Measurements from ENCODE around the gene FLVCR2. TPM values are rescaled to one million over a fixed set of nuclear protein-coding genes. Genes with fewer than 3 reads are reported as not detected.

FLVCR2 gene
- total and polyA plus RNA-seq, 2 donors from 2014 or later = 7.1 to 17.0 TPM

DNA sequence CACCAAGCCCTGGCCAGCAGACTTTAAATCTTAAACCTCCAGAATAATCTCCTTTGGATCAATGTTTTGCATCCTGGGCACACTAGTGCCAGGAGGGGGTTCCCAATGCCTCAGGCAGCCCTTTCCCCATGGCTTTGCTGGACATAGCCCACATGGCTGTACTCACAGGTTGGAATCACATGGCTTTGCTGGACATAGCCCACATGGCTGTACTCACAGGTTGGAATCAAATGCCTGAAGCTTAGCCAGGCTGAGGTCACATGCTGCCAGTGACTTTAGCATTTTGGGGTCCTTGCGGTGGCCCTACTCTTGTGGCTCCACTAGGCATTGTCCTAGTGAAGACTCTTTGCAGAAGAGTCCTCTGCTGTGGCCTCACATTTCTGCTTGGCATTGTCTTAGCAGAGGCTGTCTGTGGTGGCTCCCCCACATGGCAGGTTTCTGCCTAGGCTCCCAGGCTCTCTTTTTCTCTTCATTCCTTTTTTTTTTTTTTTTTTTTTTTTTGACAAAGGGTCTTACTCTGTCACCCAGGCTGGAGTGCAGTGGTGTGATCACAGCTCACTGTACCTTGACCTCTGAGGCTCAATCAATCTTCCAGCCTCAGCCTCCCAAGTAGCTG, 13.0 kb downstream of the FLVCR2 start:
- Histone ChIP-seq H3K4me1 (ENCODE audit: control insufficient read depth in 2 of 3, insufficient read depth in 2 of 3, low read depth in 1 of 3, low read length in 3 of 3) (peaks cover 0 to 8% (median 4%) of the 10 kb centered on the region in 3 donors), H3K27me3 (ENCODE audit: control insufficient read depth, insufficient read depth, low read length) (no peaks in the 10 kb centered on the region)
- DNase-seq = no peak

DNA sequence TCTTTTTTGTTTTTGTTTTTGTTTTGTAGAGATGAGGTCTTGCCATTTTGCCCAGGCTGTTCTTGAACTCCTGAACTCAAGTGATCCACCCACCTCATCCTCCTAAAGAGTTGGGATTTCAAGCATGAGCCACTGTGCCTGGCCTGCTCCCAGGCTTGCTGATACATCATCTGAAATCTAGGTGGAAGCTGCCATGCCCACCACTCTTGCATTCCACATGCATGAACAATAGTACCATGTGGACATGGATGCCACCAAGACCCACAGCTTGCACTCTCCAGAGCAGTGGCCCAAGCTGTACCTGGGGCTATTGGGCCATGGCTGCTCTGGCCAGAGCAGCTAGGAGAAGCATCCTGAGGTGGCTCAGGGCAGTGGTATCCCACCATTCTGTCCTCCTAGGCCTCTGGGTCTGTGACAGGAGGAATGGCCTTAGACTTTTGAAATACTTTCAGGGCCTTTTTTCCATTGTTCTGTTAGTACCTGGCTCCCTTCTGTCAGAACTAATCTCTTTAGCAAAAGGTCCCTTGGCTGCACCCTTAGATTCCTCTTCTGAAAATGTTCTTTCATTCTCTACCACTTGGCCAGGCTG, 13.7 kb downstream of the FLVCR2 start:
- DNase-seq = no peak
- FAIRE-seq = no peak
- no peaks in the 10 kb centered on the region for H3K27me3 ChIP-seq (ENCODE audit: control insufficient read depth, insufficient read depth, low read length)
- no peaks in the 10 kb centered on the region for H3K36me3 ChIP-seq (ENCODE audit: control insufficient read depth in 2 of 3, insufficient read depth in 3 of 3, low read length in 3 of 3)
- peaks cover 0 to 8% (median 4%) of the 10 kb centered on the region in 3 donors for H3K4me1 ChIP-seq (ENCODE audit: control insufficient read depth in 2 of 3, insufficient read depth in 2 of 3, low read depth in 1 of 3, low read length in 3 of 3)
- no peak overlapping the region for H3K27ac ChIP-seq (ENCODE audit: low read depth in 2 of 2, low read length in 2 of 2)
- intact Hi-C loops (cut with DNase I) = no loop called here
- no peak overlapping the region for H3K9ac ChIP-seq (ENCODE audit: low read length in 3 of 3)
- H3K4me3 ChIP-seq (ENCODE audit: low read length in 3 of 3) = no peak overlapping the region
- H3K9me3 ChIP-seq (ENCODE audit: control insufficient read depth in 2 of 3, insufficient read depth in 1 of 3, low read length in 3 of 3) = no peaks in the 10 kb centered on the region
- TF ChIP-seq, protein P1, sequence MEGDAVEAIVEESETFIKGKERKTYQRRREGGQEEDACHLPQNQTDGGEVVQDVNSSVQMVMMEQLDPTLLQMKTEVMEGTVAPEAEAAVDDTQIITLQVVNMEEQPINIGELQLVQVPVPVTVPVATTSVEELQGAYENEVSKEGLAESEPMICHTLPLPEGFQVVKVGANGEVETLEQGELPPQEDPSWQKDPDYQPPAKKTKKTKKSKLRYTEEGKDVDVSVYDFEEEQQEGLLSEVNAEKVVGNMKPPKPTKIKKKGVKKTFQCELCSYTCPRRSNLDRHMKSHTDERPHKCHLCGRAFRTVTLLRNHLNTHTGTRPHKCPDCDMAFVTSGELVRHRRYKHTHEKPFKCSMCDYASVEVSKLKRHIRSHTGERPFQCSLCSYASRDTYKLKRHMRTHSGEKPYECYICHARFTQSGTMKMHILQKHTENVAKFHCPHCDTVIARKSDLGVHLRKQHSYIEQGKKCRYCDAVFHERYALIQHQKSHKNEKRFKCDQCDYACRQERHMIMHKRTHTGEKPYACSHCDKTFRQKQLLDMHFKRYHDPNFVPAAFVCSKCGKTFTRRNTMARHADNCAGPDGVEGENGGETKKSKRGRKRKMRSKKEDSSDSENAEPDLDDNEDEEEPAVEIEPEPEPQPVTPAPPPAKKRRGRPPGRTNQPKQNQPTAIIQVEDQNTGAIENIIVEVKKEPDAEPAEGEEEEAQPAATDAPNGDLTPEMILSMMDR (IDR thresholded peaks at IDR 0.05; ENCODE audit: borderline replicate concordance, extremely low read depth, insufficient read depth) = no peak

More for the DNA sequence above, 13.0 kb downstream of the FLVCR2 start:
- no peak overlapping the region for H3K9ac ChIP-seq (ENCODE audit: low read length in 3 of 3)
- no peak overlapping the region for H3K27ac ChIP-seq (ENCODE audit: low read depth in 2 of 2, low read length in 2 of 2)
- intact Hi-C loops (cut with DNase I) = no loop called here
- TF ChIP-seq, protein P1 (IDR thresholded peaks at IDR 0.05; ENCODE audit: borderline replicate concordance, extremely low read depth, insufficient read depth) = no peak
- FAIRE-seq = no peak
- no peak overlapping the region for H3K4me3 ChIP-seq (ENCODE audit: low read length in 3 of 3)
- no peaks in the 10 kb centered on the region for H3K36me3 ChIP-seq (ENCODE audit: control insufficient read depth in 2 of 3, insufficient read depth in 3 of 3, low read length in 3 of 3)
- no peaks in the 10 kb centered on the region for H3K9me3 ChIP-seq (ENCODE audit: control insufficient read depth in 2 of 3, insufficient read depth in 1 of 3, low read length in 3 of 3)

DNA sequence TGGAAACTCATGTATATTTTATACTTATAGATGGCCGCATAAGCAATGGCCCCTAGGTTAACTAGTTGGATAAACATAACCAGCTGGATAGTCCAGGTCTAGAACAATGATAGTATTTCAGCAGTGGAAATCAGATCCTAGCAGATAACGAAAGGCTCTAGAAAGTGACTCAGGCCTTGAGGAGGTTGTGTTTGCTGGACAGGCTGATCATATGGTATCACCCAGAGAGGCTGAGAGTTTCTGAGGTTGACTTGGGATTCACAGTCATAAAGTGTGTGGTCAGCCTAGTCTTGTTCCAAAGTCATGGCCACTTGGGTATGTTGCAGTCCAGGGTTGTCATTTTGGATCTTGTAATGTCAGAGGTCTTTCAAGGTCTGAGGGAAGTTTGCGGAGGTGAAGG, 16.8 kb downstream of the FLVCR2 start:
- no peak overlapping the region for H3K27ac ChIP-seq (ENCODE audit: low read depth in 2 of 2, low read length in 2 of 2)
- FAIRE-seq (no peak), DNase-seq (no peak)
- intact Hi-C loops (cut with DNase I) = no loop called here
- no peaks in the 10 kb centered on the region for H3K9me3 ChIP-seq (ENCODE audit: control insufficient read depth in 2 of 3, insufficient read depth in 1 of 3, low read length in 3 of 3)
- no peak overlapping the region for H3K9ac ChIP-seq (ENCODE audit: low read length in 3 of 3)
- peaks cover 0 to 4% (median 0%) of the 10 kb centered on the region in 3 donors for H3K4me1 ChIP-seq (ENCODE audit: control insufficient read depth in 2 of 3, insufficient read depth in 2 of 3, low read depth in 1 of 3, low read length in 3 of 3)
- no peaks in the 10 kb centered on the region for H3K27me3 ChIP-seq (ENCODE audit: control insufficient read depth, insufficient read depth, low read length)
- no peak overlapping the region for H3K4me3 ChIP-seq (ENCODE audit: low read length in 3 of 3)
- TF ChIP-seq, protein P1 (IDR thresholded peaks at IDR 0.05; ENCODE audit: borderline replicate concordance, extremely low read depth, insufficient read depth) = no peak
- H3K36me3 ChIP-seq (ENCODE audit: control insufficient read depth in 2 of 3, insufficient read depth in 3 of 3, low read length in 3 of 3) = no peaks in the 10 kb centered on the region
